Measurements from ENCODE around the gene ABCD2.

The ABCD2 gene

DNA sequence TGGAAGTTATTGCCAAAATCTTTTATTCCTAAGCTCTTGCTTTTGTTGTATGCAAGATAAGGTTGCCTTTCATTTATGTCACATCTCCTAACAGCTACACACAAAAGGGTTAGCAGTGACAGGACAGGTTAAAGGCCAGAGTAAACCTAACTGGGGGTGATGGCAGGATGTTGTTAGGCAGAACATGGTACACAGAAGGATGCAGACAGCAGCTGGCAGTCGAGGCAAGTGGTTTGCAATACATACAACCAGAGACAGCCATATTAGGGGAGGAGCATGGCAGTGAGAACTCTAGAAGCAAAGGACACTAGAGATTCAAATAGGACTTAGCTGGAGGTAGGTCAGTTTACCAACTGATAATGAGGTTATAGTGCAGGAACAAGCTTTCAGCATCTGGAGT is 2.7 kb upstream of the ABCD2 start:
- no peak for DNase-seq (ENCODE audit: low spot score)
- no peak for TF ChIP-seq CTCF (IDR thresholded peaks at IDR 0.05; ENCODE audit: extremely low read depth, insufficient read depth, missing control alignments)
- in situ Hi-C loops (cut with MboI; ENCODE audit: low pct_unique_long_range_greater_than_20kb, low sequenced_read_pairs, unreplicated experiment) = loop anchor here (25.0 kb wide), 1 partner anchor 490 kb away; the partner anchor contains the start of gene SLC2A13

GRCh38 chr12:39621670-39622069 is 2.1 kb upstream of the ABCD2 start:
- DNase-seq (ENCODE audit: low spot score) = no peak
- TF ChIP-seq CTCF (IDR thresholded peaks at IDR 0.05; ENCODE audit: extremely low read depth, insufficient read depth, missing control alignments) = no peak
- in situ Hi-C loops (cut with MboI; ENCODE audit: low pct_unique_long_range_greater_than_20kb, low sequenced_read_pairs, unreplicated experiment) = loop anchor here (25.0 kb wide), 1 partner anchor 491 kb away; the partner anchor contains the start of gene SLC2A13

DNA sequence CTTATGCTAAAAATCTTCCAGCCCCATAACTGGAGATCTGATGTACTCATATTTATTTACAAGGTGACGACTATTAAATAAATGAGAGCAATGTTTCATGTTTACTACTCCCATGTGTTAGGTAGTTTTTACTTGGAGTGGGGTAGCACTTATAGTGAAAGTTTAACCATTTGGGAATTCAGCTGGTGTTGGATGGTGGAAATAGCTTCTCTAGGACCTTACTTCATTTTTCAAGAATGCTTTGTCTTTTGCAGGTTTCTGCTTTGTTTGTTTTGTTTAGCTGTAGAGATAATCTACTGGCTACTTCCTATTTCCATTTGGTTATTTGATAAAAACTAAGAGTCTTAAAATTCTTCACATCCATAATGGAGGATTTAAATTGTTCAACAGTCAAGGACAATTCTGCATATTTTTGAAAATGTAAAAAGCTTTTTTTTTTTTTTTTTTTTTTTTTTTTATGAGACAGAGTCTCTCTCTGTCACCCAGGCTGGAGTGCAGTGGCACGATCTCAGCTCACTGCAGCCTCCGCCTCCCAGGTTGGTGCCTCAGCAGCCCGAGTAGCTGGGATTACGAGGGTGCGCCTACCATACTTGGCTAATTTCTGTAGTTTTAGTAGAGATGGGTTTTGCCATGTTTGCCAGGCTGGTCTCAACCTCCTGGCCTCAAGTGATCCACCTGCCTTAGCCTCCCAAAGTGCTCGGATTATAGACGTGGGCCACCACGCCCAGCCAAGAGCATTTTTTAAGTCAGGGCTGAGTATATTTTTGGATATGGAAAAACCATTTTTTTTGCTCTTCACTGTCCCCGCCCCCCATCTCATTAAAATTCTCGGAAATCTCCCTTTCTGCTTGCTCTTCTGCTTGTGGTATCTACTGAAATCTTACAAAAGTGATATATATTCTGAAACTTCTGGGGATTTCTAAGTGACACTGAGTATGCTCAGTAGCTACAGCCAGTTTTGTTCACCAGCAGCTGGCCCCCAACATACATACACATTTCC is 1.4 kb upstream of the ABCD2 start:
- peak; percentile 37 for DNase-seq (ENCODE audit: low spot score)
- TF ChIP-seq CTCF (IDR thresholded peaks at IDR 0.05; ENCODE audit: extremely low read depth, insufficient read depth, missing control alignments) = no peak
- in situ Hi-C loops (cut with MboI; ENCODE audit: low pct_unique_long_range_greater_than_20kb, low sequenced_read_pairs, unreplicated experiment) = loop anchor here (25.0 kb wide), 1 partner anchor 491 kb away; the partner anchor contains the start of gene SLC2A13

- in situ Hi-C loops (cut with MboI; ENCODE audit: low pct_unique_long_range_greater_than_20kb, low sequenced_read_pairs, unreplicated experiment) = loop anchor here (25.0 kb wide), 1 partner anchor 493 kb away; the partner anchor contains the start of gene SLC2A13
- no peak for DNase-seq (ENCODE audit: low spot score)
- TF ChIP-seq CTCF (IDR thresholded peaks at IDR 0.05; ENCODE audit: extremely low read depth, insufficient read depth, missing control alignments) = no peak
Observed at GRCh38 chr12:39619316-39619659, 315 bp downstream of the ABCD2 start.

DNA sequence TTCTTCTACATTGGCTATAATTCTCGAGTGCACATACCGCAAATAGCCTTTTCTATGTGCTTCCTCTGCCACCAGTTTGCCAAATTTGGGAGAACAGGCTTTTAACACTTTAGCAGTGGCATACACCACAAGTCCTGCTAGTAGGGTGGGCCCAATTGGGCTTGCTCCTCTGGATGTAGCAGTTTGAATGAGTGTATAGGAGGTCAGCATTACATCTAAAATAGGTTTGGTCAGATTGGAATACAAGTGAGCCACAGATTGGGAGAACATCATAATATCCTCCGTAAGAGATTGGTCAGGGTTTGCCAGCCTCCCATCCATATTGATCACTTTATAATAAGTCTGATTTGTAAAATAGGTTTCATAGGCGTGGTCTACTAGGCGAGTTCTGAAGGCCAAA is 902 bp downstream of the ABCD2 start:
- in situ Hi-C loops (cut with MboI; ENCODE audit: low pct_unique_long_range_greater_than_20kb, low sequenced_read_pairs, unreplicated experiment) = loop anchor here (25.0 kb wide), 1 partner anchor 494 kb away; the partner anchor contains the start of gene SLC2A13
- DNase-seq (ENCODE audit: low spot score) = no peak
- TF ChIP-seq CTCF (IDR thresholded peaks at IDR 0.05; ENCODE audit: extremely low read depth, insufficient read depth, missing control alignments) = no peak

GRCh38 chr12:39617887-39618286 is 1.7 kb downstream of the ABCD2 start:
- TF ChIP-seq CTCF (IDR thresholded peaks at IDR 0.05; ENCODE audit: extremely low read depth, insufficient read depth, missing control alignments) = no peak
- DNase-seq (ENCODE audit: low spot score) = no peak
- in situ Hi-C loops (cut with MboI; ENCODE audit: low pct_unique_long_range_greater_than_20kb, low sequenced_read_pairs, unreplicated experiment) = loop anchor here (25.0 kb wide), 1 partner anchor 494 kb away; the partner anchor contains the start of gene SLC2A13
